HG02678 (cell line): ENCODE data around the gene PIK3R2.

Experiments
- ATAC-seq: cut with Tn5 transposase; IDR thresholded peaks from one replicate; pipeline ENCODE4 v1.9.1; 2021; ENCODE audit warnings: mild to moderate bottlenecking, moderate library complexity; ENCODE audit not compliant: unreplicated experiment

Gene PIK3R2

DNA sequence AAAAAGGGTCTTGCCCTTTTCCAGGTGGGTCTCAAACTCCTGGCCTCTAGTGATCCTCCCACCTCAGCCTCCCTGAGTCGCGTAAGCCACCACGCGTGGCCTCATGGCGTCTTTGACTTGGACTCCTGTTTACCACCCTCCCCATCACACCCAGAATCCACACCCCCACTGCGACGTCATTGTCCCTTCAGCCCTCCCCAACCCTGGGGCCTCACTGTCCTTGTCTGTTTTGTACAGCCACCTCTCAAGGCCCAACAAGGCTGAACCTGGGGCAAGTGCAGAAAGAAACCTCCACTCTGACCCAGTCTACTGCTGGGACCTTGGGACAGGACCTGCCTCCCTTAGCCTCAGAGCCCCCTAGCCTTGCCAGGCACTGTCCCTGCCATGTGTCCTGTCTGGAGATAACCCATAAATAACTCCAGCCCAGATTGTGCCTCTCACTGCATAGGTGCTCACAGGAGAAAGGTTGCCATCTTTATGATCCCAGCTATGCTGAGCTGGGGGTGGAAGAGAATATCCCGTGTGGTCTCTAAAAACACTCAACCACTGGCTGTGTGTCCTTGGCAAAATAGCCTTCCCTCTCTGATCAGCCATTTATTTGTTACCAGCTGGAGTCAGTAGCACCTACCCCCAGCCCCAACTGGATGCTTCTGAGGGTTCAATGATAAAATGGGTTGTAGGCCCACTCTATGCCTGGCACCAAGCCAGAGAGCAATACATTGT is 18.8 kb downstream of the PIK3R2 start:
- no peak for ATAC-seq

DNA sequence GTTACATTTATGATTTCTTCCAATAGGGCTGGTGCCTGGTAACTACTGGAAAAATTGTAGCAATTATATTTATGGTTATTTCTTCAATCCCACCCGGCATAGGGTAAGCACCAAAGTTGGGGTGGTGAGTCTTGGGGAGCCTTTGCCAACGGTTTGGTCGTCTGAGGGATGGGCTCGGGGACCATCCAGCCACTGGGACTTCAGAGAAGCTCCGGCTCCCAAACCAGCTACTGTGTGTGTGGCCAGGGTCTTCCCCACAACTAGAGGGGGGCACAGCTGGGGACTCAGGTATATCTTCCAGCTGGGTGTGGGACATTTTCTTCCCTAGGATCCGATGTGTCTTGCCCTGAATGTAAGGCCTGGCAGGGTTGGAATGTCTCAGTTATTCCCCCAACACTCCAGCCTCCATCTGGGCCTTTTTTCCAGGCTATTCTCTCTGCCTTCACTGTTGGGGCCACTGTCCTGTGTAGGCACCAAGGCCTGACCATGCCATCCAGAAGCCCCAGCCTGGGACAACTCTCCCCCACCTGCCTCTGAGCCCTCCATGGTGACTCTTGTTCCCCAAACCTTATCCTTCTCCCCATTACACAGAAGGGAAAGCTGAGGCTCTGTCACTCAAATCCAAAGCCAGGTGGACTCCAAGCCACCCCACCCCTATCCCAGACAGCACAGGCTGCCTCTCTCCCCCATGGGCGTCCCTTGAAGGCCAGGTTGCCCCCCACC is 19.5 kb downstream of the PIK3R2 start:
- ATAC-seq = no peak

- ATAC-seq = peak; percentile 15
Observed at GRCh38 chr19:18173054-18173571, 20.1 kb downstream of the PIK3R2 start.

DNA sequence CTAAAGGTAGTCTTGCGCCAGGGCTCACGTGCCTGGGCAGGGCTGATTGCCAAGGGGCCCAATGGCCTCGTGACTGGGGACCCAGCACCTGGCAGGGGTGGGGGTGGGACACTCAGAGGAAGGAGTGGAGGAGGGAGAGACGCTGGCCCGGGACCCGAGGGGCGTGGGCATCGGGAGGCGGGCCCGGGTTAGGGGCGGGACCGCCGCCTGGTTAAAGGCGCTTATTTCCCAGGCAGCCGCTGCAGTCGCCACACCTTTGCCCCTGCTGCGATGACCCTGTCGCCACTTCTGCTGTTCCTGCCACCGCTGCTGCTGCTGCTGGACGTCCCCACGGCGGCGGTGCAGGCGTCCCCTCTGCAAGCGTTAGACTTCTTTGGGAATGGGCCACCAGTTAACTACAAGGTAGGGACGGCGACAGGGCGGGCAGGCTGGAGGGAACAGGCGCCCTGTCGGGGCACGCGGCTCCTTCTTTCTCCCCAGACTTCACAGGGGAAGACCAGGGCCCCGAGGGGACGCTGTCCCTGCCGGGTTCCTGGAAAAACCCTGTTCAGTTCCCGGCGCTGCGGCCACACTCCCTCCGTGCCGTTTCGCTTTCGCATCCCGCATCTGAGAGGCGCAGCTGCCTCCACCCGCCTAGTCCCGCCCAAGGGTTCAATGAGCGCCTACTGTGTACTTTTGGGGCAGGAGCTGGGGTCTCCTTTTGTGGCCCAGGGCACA is 20.8 kb downstream of the PIK3R2 start, which contains the start of gene IFI30:
Gene IFI30 (plus strand): TSS at position 242 of the 717 bp plus-strand sequence. CDS start 29 bp downstream, at position 271.
- peak; percentile 63 for ATAC-seq

DNA sequence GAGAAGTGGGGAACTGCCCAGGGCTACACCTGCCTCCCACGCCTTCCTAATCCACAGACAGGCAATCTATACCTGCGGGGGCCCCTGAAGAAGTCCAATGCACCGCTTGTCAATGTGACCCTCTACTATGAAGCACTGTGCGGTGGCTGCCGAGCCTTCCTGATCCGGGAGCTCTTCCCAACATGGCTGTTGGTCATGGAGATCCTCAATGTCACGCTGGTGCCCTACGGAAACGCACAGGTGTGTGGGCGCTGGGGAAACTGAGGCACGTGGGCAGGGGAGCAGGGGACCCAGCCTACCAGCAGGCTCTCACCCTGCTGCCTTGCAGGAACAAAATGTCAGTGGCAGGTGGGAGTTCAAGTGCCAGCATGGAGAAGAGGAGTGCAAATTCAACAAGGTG is 22.0 kb downstream of the PIK3R2 start:
- ATAC-seq = no peak

DNA sequence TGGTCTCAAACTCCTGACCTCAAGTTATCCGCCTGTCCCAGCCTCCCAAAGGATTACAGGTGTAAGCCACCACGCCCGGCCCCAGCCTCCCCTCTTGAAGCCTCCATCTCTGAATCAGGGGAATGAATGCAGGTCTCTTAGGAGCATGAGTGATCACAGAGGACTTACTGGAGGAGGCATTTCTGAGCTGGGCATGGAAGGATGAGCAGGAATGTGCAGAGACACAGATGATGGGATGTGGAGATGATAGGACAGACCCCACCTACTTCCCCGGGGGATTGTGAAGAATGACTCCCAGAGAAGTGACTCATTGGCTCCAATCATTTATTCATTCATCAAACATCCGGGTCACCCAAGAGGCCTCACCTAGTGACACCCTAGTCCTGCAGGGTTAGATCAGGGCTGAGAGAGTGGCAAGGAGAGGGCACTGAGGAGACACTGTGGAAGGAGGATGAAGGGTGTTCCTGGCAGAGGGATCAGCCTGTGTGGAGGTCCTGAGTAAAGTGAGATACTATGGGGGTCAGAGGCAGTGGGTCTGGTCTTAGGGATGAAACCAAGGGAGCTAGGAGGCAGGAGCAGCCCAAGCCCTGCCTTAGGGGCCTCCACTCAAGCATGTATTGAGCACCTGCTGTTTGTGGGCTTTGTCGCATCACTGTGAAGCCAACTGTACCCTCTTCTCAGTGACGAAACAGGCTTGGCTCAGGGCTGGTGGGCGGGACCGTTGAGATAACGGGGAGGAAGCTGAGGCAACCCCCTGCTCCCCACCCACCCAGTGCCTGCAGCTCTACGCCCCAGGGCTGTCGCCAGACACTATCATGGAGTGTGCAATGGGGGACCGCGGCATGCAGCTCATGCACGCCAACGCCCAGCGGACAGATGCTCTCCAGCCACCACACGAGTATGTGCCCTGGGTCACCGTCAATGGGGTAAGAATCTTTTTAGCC is 23.7 kb downstream of the PIK3R2 start:
- ATAC-seq = no peak

DNA sequence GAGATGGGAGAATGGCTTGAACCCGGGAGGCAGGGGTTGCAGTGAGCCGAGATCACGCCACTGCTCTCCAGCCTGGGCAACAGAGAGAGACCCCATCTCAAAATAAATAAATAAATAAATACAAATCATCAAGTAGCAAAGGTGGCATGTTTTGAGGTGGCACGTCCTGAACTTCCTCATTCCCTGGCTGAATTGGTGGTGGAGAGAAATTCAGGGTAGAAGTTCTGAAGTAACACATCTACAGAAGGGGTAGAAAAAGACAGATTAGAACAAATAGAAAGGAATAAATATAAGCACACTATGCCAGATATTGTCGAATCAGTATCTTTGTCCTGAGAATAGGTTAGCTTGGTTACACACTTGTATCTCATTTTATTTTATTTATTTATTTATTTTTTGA is 27.0 kb downstream of the PIK3R2 start:
- no peak for ATAC-seq

GRCh38 chr19:18183529-18183928 is 30.6 kb downstream of the PIK3R2 start:
- ATAC-seq = no peak

- ATAC-seq = no peak
Observed at GRCh38 chr19:18185538-18185937, 32.6 kb downstream of the PIK3R2 start.

GRCh38 chr19:18190278-18190677 is 37.3 kb downstream of the PIK3R2 start:
- no peak for ATAC-seq

DNA sequence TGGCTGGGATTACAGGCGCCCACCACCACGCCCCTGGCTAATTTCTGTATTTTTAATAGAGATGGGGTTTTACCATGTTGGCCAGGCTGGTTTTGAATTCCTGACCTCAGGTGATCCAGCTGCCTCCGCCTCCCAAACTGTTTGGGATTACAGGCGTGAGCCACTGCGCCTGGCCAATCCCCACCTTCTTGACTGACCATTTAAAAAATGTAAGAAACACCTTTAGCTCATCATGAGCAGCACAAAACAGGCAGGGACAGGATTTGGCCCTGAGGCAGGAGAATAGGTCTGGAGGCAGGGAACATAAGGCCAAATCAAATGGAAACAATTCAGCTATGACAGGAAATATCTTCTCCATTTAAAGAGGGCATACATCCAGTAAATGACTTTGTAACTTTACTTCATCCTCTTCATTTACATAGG is 38.7 kb downstream of the PIK3R2 start:
- no peak for ATAC-seq

- ATAC-seq = peak; percentile 88
Observed at GRCh38 chr19:18192673-18193387, 39.9 kb downstream of the PIK3R2 start, which contains the start of gene MPV17L2. MPV17L2 (plus strand) TSS chr19:18193218; CDS start chr19:18193282, 64 bp downstream.

DNA sequence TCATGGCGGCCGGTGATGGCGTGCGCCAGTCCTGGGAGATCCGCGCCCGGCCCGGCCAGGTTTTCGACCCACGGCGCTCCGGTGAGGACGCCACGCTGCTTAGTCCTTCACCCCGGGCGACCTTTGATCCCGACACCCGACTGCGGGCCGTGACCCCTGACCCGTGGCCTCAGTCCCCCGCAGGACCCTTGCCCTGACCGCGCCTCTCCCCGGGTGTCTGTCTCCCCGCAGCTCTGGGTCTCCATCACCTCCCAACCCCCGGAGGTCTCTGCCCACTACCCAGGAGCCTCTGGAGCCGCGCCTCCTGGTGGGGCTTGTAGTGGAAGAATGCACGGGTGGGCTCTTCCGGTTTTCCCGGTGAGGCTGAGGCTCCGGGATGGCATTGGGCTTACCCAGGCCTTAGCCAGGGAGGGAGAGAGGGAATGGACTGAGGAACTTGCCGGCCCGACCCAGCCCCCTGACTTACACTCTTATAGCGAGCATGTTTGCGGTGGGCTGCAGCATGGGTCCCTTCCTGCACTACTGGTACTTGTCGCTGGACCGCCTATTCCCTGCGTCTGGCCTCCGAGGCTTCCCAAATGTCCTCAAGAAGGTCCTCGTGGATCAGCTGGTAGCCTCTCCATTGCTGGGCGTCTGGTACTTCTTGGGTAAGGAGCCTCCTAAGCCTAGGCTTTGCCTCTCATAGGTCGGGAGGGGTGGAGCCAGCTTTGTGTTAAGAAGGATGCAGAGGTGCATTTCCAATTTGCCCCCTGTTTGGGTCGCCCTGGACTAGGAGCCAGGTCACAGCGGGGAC is 40.6 kb downstream of the PIK3R2 start:
- ATAC-seq = no peak

DNA sequence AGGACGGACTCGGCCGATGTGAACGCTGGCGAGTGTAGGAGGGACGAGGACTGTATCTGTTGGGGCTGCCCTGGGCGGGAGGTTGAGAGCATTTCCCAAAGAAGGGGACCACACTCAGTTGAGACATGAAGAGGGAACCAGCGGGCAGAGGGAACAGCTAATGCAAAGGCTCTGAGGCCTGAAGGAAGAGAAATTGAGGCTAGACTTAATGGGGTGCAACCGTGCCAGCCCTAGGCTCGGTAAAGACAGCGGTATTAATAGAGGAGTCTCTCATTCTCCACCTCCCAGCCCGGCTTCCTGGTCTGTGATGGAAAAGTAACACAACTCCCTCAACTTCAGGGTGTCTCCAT is 41.2 kb downstream of the PIK3R2 start:
- ATAC-seq = no peak

GRCh38 chr19:18194554-18195238 is 41.7 kb downstream of the PIK3R2 start:
- ATAC-seq = no peak

DNA sequence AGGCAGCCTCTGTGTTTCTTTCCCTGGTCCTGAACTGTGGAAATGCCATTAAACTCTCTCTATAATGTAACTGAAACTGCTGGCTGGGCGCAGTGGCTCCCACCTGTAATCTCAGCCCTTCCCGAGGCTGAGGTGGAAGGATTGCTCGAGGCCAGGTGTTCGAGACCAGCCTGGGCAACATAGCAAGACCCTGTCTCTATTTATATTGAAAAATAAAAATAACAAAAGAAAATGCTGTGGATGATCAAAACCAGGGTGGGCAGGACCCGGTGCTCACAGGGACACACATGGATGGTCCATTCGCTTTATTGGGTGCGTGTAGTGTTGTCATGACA is 43.5 kb downstream of the PIK3R2 start:
- ATAC-seq = no peak

GRCh38 chr19:18197306-18197705 is 44.3 kb downstream of the PIK3R2 start:
- ATAC-seq = no peak

- ATAC-seq = no peak
Observed at GRCh38 chr19:18197941-18198340, 45.0 kb downstream of the PIK3R2 start.
